Kidney (tissue), 14 donors: ENCODE results near the gene DNAH3. TPM values are rescaled to one million over a fixed set of nuclear protein-coding genes. Genes with fewer than 3 reads are reported as not detected.
A peak's percentile ranks its signal among the peaks of the same experiment; 100 is the strongest.

Experiments used
- DNase-seq, 5 donors: peaks; one replicate each; pipeline ENCODE4 v3.0.0-alpha.2; 2013 to 2020
- FAIRE-seq: peaks from 2 replicates; lab custom pipeline; 2012; peaks lifted over from hg19 to GRCh38; lab: Jason Lieb, UNC
- H3K27ac ChIP-seq, 2 donors: one replicate each; pipeline ENCODE4 v1.7.0; 2013; ENCODE audit warnings: low read depth in 2 of 2, low read length in 2 of 2, inconsistent platforms in 1 of 2
- H3K27me3 ChIP-seq: one replicate; pipeline ENCODE4 v1.7.1; 2013; ENCODE audit warnings: low read length, inconsistent platforms; ENCODE audit not compliant: control insufficient read depth, insufficient read depth
- H3K36me3 ChIP-seq, 3 donors: one replicate each; pipeline versions ENCODE4 v1.7.0 to v1.7.1; 2013; ENCODE audit warnings: low read length in 3 of 3, control low read depth in 1 of 3, inconsistent platforms in 1 of 3; ENCODE audit not compliant: insufficient read depth in 3 of 3, control insufficient read depth in 2 of 3
- H3K4me1 ChIP-seq, 3 donors: one replicate each; pipeline versions ENCODE4 v1.7.0 to v1.7.1; 2013; ENCODE audit warnings: low read length in 3 of 3, inconsistent platforms in 1 of 3, low read depth in 1 of 3; ENCODE audit not compliant: control insufficient read depth in 2 of 3, insufficient read depth in 2 of 3
- H3K4me3 ChIP-seq, 3 donors: one replicate each; pipeline versions ENCODE4 v1.7.0 to v1.8.1; 2013; ENCODE audit warnings: low read length in 3 of 3, control low read depth in 1 of 3, inconsistent platforms in 1 of 3
- H3K9ac ChIP-seq, 3 donors: one replicate each; pipeline versions ENCODE4 v1.7.0 to v1.7.1; 2013; ENCODE audit warnings: low read length in 3 of 3, control low read depth in 1 of 3, inconsistent platforms in 1 of 3
- H3K9me3 ChIP-seq, 3 donors: one replicate each; pipeline versions ENCODE4 v1.7.0 to v1.7.1; 2013; ENCODE audit warnings: low read length in 3 of 3, control low read depth in 1 of 3, inconsistent platforms in 1 of 3; ENCODE audit not compliant: control insufficient read depth in 2 of 3, insufficient read depth in 1 of 3
- intact Hi-C: fragments of 100-400 bp; cut with DNase I; formaldehyde crosslinking; loops from one replicate; pipeline ENCODE4 v1.11.1; 2022
- polyA plus RNA-seq: library from polyadenylated mRNA; stranded (reverse); fragments of 350-450 nt; fragmentation: Illumina TruSeq; extraction: RNeasy Lipid Tissue Mini Kit (QIAGEN cat#74804); gene quantifications from one replicate; pipeline ENCODE4 v1.2.3, GENCODE V29; 2014; ENCODE audit warnings: low read depth, low replicate concordance; ENCODE audit not compliant: insufficient read depth
- total RNA-seq: library from RNA; stranded (reverse); fragmentation: NEBNext Ultra II Directional; extraction: Animal tissue kit (Norgen Biotek cat#: 25700); gene quantifications from one replicate; pipeline ENCODE4 v1.2.1, GENCODE V29; 2021
- TF ChIP-seq, protein P1 (sequence below): IDR thresholded peaks from 3 replicates; pipeline ENCODE4 v1.5.1; 2012; ENCODE audit warnings: mild to moderate bottlenecking, moderate library complexity, borderline replicate concordance; ENCODE audit not compliant: insufficient read depth; ENCODE audit errors: extremely low read depth
- donor health status: control.
- donor health status: control.
- donor health status: control.
- donor health status: control.
- donor health status: control.
- donor health status: DM: yes; HTN: yes; CAD: no.
- donor health status: Normal renal cell carcinoma (clear cell type).

DNAH3 gene
- total and polyA plus RNA-seq, 2 donors from 2014 or later = 0.19 to 0.57 TPM

GRCh38 chr16:21126518-21126917 lies 24.1 kb downstream of the DNAH3 start:
- Histone ChIP-seq H3K4me3 (no peak overlapping the region), H3K4me1 (no peaks in the 10 kb centered on the region), H3K9me3 (no peaks in the 10 kb centered on the region), H3K27ac (no peak overlapping the region), H3K27me3 (no peaks in the 10 kb centered on the region), H3K9ac (no peak overlapping the region), H3K36me3 (no peaks in the 10 kb centered on the region)
- no peak for FAIRE-seq
- intact Hi-C loops = no loop called here
- DNase-seq = no peak
- TF ChIP-seq, protein P1, sequence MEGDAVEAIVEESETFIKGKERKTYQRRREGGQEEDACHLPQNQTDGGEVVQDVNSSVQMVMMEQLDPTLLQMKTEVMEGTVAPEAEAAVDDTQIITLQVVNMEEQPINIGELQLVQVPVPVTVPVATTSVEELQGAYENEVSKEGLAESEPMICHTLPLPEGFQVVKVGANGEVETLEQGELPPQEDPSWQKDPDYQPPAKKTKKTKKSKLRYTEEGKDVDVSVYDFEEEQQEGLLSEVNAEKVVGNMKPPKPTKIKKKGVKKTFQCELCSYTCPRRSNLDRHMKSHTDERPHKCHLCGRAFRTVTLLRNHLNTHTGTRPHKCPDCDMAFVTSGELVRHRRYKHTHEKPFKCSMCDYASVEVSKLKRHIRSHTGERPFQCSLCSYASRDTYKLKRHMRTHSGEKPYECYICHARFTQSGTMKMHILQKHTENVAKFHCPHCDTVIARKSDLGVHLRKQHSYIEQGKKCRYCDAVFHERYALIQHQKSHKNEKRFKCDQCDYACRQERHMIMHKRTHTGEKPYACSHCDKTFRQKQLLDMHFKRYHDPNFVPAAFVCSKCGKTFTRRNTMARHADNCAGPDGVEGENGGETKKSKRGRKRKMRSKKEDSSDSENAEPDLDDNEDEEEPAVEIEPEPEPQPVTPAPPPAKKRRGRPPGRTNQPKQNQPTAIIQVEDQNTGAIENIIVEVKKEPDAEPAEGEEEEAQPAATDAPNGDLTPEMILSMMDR = no peak

DNA sequence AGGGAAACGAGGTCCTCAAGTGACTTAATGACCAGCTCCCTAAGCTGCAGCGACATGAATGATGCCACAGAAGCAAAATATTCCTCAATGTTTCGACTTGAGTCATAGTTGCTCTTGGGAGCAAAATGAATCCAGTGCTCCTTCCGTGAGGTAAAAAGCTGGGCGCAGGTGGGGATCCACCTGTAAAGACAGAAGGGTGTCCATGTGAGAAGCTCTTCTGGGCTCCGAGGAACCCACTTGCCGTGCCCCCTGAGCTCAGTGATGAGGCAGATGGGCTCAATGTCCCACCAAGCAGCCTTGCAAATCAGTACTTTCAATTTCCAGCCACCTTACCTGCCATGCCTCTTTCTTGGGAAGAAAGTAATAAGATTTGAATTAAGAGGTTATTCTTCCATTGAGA lies 25.5 kb downstream of the DNAH3 start:
- Histone ChIP-seq H3K9me3 (no peaks in the 10 kb centered on the region), H3K27me3 (no peaks in the 10 kb centered on the region), H3K36me3 (no peaks in the 10 kb centered on the region), H3K4me1 (no peaks in the 10 kb centered on the region), H3K4me3 (no peak overlapping the region), H3K9ac (no peak overlapping the region), H3K27ac (no peak overlapping the region)
- intact Hi-C loops = no loop called here
- TF ChIP-seq, protein P1 = no peak
- FAIRE-seq (no peak), DNase-seq (no peak)

DNA sequence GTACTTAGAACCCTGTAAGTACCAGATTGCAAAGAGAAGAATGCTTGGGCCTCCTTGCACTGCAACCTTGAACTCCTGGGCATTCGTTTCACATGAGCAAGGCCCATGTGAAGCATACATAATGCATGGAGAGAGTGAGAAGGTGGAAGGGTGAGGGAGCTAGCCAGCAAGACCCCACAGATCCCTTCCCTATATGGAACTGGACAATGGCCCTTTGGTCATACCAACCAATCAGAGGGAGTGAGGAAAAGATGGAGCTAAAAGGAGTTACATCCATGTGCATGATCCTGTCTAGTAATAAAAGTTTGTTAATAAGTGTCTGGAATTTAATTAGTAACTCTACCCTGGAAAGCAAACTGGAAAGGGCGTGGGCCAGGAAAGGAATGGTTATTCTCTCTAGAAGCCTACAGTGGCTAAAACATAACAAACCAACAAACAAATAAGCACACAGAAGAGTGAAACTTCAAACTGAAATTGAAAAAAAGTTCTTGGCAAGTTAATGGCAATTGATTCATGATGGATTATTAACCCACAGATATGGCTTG lies 29.6 kb downstream of the DNAH3 start:
- H3K27ac ChIP-seq = no peak overlapping the region
- H3K4me1 ChIP-seq = no peaks in the 10 kb centered on the region
- DNase-seq = peak in 2 of 5 donors; percentile 56 to 58
- peak; percentile 67 for FAIRE-seq
- intact Hi-C loops = no loop called here
- no peaks in the 10 kb centered on the region for H3K27me3 ChIP-seq
- H3K9ac ChIP-seq = no peak overlapping the region
- TF ChIP-seq, protein P1 = no peak
- no peaks in the 10 kb centered on the region for H3K36me3 ChIP-seq
- no peak overlapping the region for H3K4me3 ChIP-seq
- H3K9me3 ChIP-seq = no peaks in the 10 kb centered on the region

GRCh38 chr16:21117567-21117966 lies 33.1 kb downstream of the DNAH3 start:
- Histone ChIP-seq H3K4me3 (no peak overlapping the region), H3K27ac (no peak overlapping the region), H3K9ac (no peak overlapping the region), H3K9me3 (no peaks in the 10 kb centered on the region), H3K4me1 (no peaks in the 10 kb centered on the region), H3K27me3 (no peaks in the 10 kb centered on the region), H3K36me3 (no peaks in the 10 kb centered on the region)
- TF ChIP-seq, protein P1 = no peak
- FAIRE-seq (no peak), DNase-seq (no peak)
- intact Hi-C loops = no loop called here
